SK-N-MC (cell line): Measurements from ENCODE around the gene GRK6.

Source experiments
- EZH2 ChIP-seq: fragments of 200-600 bp; sonication (generic); IDR thresholded peaks from one replicate; pipeline ENCODE4 v1.6.1; 2017; ENCODE audit warnings: antibody characterized with exemption
- POLR2AphosphoS5 ChIP-seq: IDR thresholded peaks from 2 replicates; pipeline ENCODE4 v1.6.1; 2012; ENCODE audit warnings: mild to moderate bottlenecking, low read depth, low read length, borderline replicate concordance

GRCh38 chr5:177387405-177387804, 39.1 kb upstream of the GRK6 start:
- TF ChIP-seq EZH2 (no peak), POLR2AphosphoS5 (no peak)
